ENCODE results near the gene GRIK4. TPM values are rescaled to one million over a fixed set of nuclear protein-coding genes. Genes with fewer than 3 reads are reported as not detected.

GRIK4 gene
- total RNA-seq, 1 donor from 2014 or later, result not detected

DNA sequence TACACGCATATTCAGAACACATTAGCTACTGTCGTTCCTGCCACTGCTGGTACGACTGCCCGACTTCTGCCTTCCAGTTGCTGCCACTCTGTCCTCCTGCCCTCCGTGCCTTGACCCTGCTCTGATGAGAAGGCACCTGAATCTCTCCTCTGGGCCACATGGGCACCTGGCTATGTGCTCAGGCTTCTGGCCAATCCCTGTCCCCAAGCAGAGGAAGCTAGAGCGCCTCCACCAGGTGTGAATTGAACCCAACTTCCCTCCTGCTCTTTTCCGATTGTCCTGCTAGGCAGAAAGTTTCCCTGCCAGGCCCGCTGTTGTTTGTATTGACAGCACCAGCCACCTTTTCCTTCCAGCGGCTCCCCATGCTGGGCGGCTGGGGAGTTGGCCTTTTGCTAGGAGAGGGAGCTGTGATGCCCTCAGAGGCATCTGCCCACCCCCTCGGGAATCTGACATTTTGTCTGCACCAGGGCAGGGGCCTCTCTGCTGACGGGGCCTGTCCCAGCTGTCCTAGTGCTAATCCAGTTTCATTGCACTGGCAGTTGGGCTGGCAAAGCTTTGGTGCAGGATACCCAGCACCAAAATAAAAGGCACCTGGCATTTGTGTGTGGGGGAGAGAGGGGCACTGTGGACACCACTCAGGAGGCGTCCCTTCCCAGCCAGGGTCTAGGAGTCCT is 118.0 kb downstream of the GRIK4 start:
- no peak for DNase-seq (ENCODE audit: low spot score, unreplicated experiment)
- H3K9me3 Mint-ChIP-seq (ENCODE audit: low read depth), result no peaks in the 10 kb centered on the region

GRCh38 chr11:120630122-120630521 is 118.6 kb downstream of the GRIK4 start:
- Mint-ChIP-seq H3K27ac (no peak overlapping the region), H3K9me3 (ENCODE audit: low read depth) (no peaks in the 10 kb centered on the region), H3K4me1 (ENCODE audit: low read depth) (peaks cover 2% of the 10 kb centered on the region), H3K36me3 (ENCODE audit: insufficient read depth) (no peaks in the 10 kb centered on the region), H3K4me3 (ENCODE audit: low read depth) (no peak overlapping the region), H3K27me3 (peaks cover 49% of the 10 kb centered on the region)
- TF ChIP-seq, protein P1, sequence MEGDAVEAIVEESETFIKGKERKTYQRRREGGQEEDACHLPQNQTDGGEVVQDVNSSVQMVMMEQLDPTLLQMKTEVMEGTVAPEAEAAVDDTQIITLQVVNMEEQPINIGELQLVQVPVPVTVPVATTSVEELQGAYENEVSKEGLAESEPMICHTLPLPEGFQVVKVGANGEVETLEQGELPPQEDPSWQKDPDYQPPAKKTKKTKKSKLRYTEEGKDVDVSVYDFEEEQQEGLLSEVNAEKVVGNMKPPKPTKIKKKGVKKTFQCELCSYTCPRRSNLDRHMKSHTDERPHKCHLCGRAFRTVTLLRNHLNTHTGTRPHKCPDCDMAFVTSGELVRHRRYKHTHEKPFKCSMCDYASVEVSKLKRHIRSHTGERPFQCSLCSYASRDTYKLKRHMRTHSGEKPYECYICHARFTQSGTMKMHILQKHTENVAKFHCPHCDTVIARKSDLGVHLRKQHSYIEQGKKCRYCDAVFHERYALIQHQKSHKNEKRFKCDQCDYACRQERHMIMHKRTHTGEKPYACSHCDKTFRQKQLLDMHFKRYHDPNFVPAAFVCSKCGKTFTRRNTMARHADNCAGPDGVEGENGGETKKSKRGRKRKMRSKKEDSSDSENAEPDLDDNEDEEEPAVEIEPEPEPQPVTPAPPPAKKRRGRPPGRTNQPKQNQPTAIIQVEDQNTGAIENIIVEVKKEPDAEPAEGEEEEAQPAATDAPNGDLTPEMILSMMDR (IDR thresholded peaks at IDR 0.05; ENCODE audit: unreplicated experiment), result no peak
- no peak for DNase-seq (ENCODE audit: low spot score, unreplicated experiment)

More for the DNA sequence above, 118.0 kb downstream of the GRIK4 start:
- no peak overlapping the region for H3K4me3 Mint-ChIP-seq (ENCODE audit: low read depth)
- H3K36me3 Mint-ChIP-seq (ENCODE audit: insufficient read depth), result no peaks in the 10 kb centered on the region
- H3K4me1 Mint-ChIP-seq (ENCODE audit: low read depth), result peaks cover 2% of the 10 kb centered on the region
- no peak overlapping the region for H3K27ac Mint-ChIP-seq
- TF ChIP-seq, protein P1 (IDR thresholded peaks at IDR 0.05; ENCODE audit: unreplicated experiment), result no peak
- peaks cover 49% of the 10 kb centered on the region for H3K27me3 Mint-ChIP-seq

- Mint-ChIP-seq H3K4me3 (ENCODE audit: low read depth) (no peak overlapping the region), H3K27me3 (peaks cover 44% of the 10 kb centered on the region), H3K4me1 (ENCODE audit: low read depth) (peaks cover 2% of the 10 kb centered on the region), H3K36me3 (ENCODE audit: insufficient read depth) (no peaks in the 10 kb centered on the region), H3K9me3 (ENCODE audit: low read depth) (no peaks in the 10 kb centered on the region), H3K27ac (no peak overlapping the region)
- DNase-seq (ENCODE audit: low spot score, unreplicated experiment), result no peak
- TF ChIP-seq, protein P1 (IDR thresholded peaks at IDR 0.05; ENCODE audit: unreplicated experiment), result peak; percentile 22
Observed at GRCh38 chr11:120632579-120632978, 121.0 kb downstream of the GRIK4 start.

GRCh38 chr11:120633616-120634393 is 122.3 kb downstream of the GRIK4 start:
- H3K9me3 Mint-ChIP-seq (ENCODE audit: low read depth), result no peaks in the 10 kb centered on the region
- TF ChIP-seq, protein P1 (IDR thresholded peaks at IDR 0.05; ENCODE audit: unreplicated experiment), result no peak
- peaks cover 42% of the 10 kb centered on the region for H3K27me3 Mint-ChIP-seq
- peaks cover 2% of the 10 kb centered on the region for H3K4me1 Mint-ChIP-seq (ENCODE audit: low read depth)
- H3K27ac Mint-ChIP-seq, result no peak overlapping the region
- no peak overlapping the region for H3K4me3 Mint-ChIP-seq (ENCODE audit: low read depth)
- no peak for DNase-seq (ENCODE audit: low spot score, unreplicated experiment)
- H3K36me3 Mint-ChIP-seq (ENCODE audit: insufficient read depth), result no peaks in the 10 kb centered on the region

DNA sequence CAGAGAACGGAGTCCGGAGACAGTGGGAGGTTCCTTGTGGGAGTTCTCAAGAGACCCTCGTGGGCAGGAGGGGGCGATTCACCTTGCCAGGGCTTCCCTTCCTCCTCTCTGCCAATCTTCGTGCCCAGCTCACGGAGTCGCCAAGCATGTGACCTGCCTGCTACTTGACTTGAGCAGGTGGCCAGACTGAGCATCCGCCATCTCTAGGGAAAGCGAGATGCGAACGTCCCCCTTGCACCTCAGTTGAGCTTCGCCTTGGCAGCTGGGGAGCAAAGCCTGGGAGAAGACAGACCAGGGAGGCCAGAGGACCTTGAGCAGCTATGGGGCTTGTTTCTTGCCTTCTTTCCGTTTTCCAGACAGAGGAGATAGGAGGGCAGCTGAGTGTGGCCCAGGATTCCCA is 123.2 kb downstream of the GRIK4 start:
- Mint-ChIP-seq H3K36me3 (ENCODE audit: insufficient read depth) (no peaks in the 10 kb centered on the region), H3K4me3 (ENCODE audit: low read depth) (no peak overlapping the region), H3K9me3 (ENCODE audit: low read depth) (no peaks in the 10 kb centered on the region), H3K27me3 (peaks cover 40% of the 10 kb centered on the region), H3K27ac (no peak overlapping the region), H3K4me1 (ENCODE audit: low read depth) (peaks cover 2% of the 10 kb centered on the region)
- TF ChIP-seq, protein P1 (IDR thresholded peaks at IDR 0.05; ENCODE audit: unreplicated experiment), result no peak
- no peak for DNase-seq (ENCODE audit: low spot score, unreplicated experiment)
